Measurements from ENCODE around the gene CFHR5.
"Not testable (repeated sequence)": the region's sequence is repeated elsewhere in the genome, so short reads cannot be mapped to it uniquely, and the experiment has no call there.

The CFHR5 gene

GRCh38 chr1:197017558-197018146 lies 40.3 kb downstream of the CFHR5 start:
- Histone ChIP-seq H3K9me3 (ENCODE audit: severe bottlenecking) (no peaks in the 10 kb centered on the region), H3K4me1 (ENCODE audit: insufficient read depth, poor library complexity, severe bottlenecking) (no peaks in the 10 kb centered on the region), H3K36me3 (ENCODE audit: low read depth) (no peaks in the 10 kb centered on the region), H3K27me3 (ENCODE audit: insufficient read depth, poor library complexity, severe bottlenecking) (no peaks in the 10 kb centered on the region), H3K4me3 (ENCODE audit: severe bottlenecking) (no peak overlapping the region), H3K27ac (ENCODE audit: poor library complexity, severe bottlenecking) (no peak overlapping the region)
- ATAC-seq (ENCODE audit: low read depth) (no peak), DNase-seq (ENCODE audit: low spot score) (no peak)
- TF ChIP-seq, protein P1, sequence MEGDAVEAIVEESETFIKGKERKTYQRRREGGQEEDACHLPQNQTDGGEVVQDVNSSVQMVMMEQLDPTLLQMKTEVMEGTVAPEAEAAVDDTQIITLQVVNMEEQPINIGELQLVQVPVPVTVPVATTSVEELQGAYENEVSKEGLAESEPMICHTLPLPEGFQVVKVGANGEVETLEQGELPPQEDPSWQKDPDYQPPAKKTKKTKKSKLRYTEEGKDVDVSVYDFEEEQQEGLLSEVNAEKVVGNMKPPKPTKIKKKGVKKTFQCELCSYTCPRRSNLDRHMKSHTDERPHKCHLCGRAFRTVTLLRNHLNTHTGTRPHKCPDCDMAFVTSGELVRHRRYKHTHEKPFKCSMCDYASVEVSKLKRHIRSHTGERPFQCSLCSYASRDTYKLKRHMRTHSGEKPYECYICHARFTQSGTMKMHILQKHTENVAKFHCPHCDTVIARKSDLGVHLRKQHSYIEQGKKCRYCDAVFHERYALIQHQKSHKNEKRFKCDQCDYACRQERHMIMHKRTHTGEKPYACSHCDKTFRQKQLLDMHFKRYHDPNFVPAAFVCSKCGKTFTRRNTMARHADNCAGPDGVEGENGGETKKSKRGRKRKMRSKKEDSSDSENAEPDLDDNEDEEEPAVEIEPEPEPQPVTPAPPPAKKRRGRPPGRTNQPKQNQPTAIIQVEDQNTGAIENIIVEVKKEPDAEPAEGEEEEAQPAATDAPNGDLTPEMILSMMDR (IDR thresholded peaks at IDR 0.05; ENCODE audit: poor library complexity, severe bottlenecking), result no peak

GRCh38 chr1:197021716-197022115 lies 44.4 kb downstream of the CFHR5 start:
- ATAC-seq (ENCODE audit: low read depth) (no peak), DNase-seq (ENCODE audit: low spot score) (no peak)
- TF ChIP-seq, protein P1 (IDR thresholded peaks at IDR 0.05; ENCODE audit: poor library complexity, severe bottlenecking), result no peak
- no peaks in the 10 kb centered on the region for H3K4me1 ChIP-seq (ENCODE audit: insufficient read depth, poor library complexity, severe bottlenecking)
- no peaks in the 10 kb centered on the region for H3K9me3 ChIP-seq (ENCODE audit: severe bottlenecking)
- no peaks in the 10 kb centered on the region for H3K27me3 ChIP-seq (ENCODE audit: insufficient read depth, poor library complexity, severe bottlenecking)
- H3K36me3 ChIP-seq (ENCODE audit: low read depth), result no peaks in the 10 kb centered on the region
- no peak overlapping the region for H3K4me3 ChIP-seq (ENCODE audit: severe bottlenecking)
- H3K27ac ChIP-seq (ENCODE audit: poor library complexity, severe bottlenecking), result no peak overlapping the region

DNA sequence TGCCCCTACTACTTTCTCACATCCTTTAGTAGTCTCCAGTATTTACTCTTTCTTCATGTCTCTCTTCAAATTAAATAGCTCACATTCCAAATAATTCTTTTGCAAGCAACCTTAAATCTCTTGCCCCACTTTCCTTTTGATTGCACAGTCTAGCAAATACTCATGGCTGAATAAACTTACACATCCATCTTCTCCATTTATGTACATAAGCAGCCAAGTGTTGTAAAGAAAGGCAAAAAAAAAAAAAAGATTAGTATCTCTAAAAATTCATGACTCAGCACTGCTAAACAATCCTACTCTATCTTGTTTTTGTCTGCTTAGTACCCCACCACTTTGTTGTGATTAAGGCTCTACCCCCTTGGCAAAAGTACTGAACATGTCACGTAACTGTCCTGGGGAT lies 47.1 kb downstream of the CFHR5 start:
- Histone ChIP-seq H3K27me3 (ENCODE audit: insufficient read depth, poor library complexity, severe bottlenecking) (no peaks in the 10 kb centered on the region), H3K4me3 (ENCODE audit: severe bottlenecking) (no peak overlapping the region), H3K36me3 (ENCODE audit: low read depth) (no peaks in the 10 kb centered on the region), H3K4me1 (ENCODE audit: insufficient read depth, poor library complexity, severe bottlenecking) (no peaks in the 10 kb centered on the region), H3K9me3 (ENCODE audit: severe bottlenecking) (no peaks in the 10 kb centered on the region), H3K27ac (ENCODE audit: poor library complexity, severe bottlenecking) (no peak overlapping the region)
- TF ChIP-seq, protein P1 (IDR thresholded peaks at IDR 0.05; ENCODE audit: poor library complexity, severe bottlenecking), result no peak
- ATAC-seq (ENCODE audit: low read depth) (no peak), DNase-seq (ENCODE audit: low spot score) (no peak)

DNA sequence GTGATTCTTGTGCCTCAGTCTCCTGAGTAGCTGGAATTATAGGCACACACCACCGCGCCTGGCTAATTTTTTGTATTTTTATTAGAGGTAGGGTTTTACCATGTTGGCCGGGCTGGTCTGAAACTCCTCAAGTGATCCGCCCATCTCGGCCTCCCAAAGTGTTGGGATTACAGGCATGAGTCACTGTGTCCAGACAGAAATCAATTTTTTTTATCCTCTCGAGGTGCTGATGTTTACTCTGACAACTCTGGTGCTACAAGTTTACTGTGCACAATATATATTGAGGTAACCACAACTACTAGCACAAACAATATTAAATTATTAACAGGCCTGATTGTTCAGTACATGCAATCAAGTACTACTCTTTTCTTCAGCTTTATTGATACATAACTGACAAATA lies 50.0 kb downstream of the CFHR5 start:
- Histone ChIP-seq H3K27ac (ENCODE audit: poor library complexity, severe bottlenecking) (no peak overlapping the region), H3K4me3 (ENCODE audit: severe bottlenecking) (no peak overlapping the region), H3K27me3 (ENCODE audit: insufficient read depth, poor library complexity, severe bottlenecking) (no peaks in the 10 kb centered on the region), H3K9me3 (ENCODE audit: severe bottlenecking) (no peaks in the 10 kb centered on the region), H3K4me1 (ENCODE audit: insufficient read depth, poor library complexity, severe bottlenecking) (peaks cover 3% of the 10 kb centered on the region), H3K36me3 (ENCODE audit: low read depth) (no peaks in the 10 kb centered on the region)
- TF ChIP-seq, protein P1 (IDR thresholded peaks at IDR 0.05; ENCODE audit: poor library complexity, severe bottlenecking), result no peak
- ATAC-seq (ENCODE audit: low read depth), result peak; percentile 64
- no peak for DNase-seq (ENCODE audit: low spot score)

DNA sequence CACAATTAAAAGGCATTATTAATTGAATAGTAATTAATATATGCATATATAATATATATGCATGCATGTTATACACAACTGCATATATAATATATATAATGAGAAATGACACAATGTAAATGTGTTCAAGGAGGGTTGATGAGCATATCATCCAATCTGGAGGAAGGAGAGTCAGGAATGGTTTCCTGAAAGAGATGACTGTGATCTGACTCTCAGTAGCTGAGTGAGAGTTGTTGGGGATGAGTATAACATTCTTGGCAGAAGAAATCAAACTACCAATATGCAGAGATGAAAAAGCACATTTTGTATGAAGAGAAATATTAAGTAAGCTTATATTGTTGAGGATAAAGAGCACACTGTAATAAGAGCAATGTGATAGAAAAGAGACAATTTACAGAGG lies 52.4 kb downstream of the CFHR5 start:
- Histone ChIP-seq H3K27me3 (ENCODE audit: insufficient read depth, poor library complexity, severe bottlenecking) (no peaks in the 10 kb centered on the region), H3K4me1 (ENCODE audit: insufficient read depth, poor library complexity, severe bottlenecking) (peaks cover 8% of the 10 kb centered on the region), H3K4me3 (ENCODE audit: severe bottlenecking) (no peak overlapping the region), H3K27ac (ENCODE audit: poor library complexity, severe bottlenecking) (no peak overlapping the region), H3K36me3 (ENCODE audit: low read depth) (no peaks in the 10 kb centered on the region), H3K9me3 (ENCODE audit: severe bottlenecking) (no peaks in the 10 kb centered on the region)
- ATAC-seq (ENCODE audit: low read depth) (no peak), DNase-seq (ENCODE audit: low spot score) (no peak)
- TF ChIP-seq, protein P1 (IDR thresholded peaks at IDR 0.05; ENCODE audit: poor library complexity, severe bottlenecking), result no peak

GRCh38 chr1:197034631-197035339 lies 57.4 kb downstream of the CFHR5 start:
- DNase-seq (ENCODE audit: low spot score); H3K4me3 ChIP-seq (ENCODE audit: severe bottlenecking); H3K9me3 ChIP-seq (ENCODE audit: severe bottlenecking); H3K4me1 ChIP-seq (ENCODE audit: insufficient read depth, poor library complexity, severe bottlenecking); H3K27me3 ChIP-seq (ENCODE audit: insufficient read depth, poor library complexity, severe bottlenecking); H3K36me3 ChIP-seq (ENCODE audit: low read depth): not testable (repeated sequence)
- H3K27ac ChIP-seq (ENCODE audit: poor library complexity, severe bottlenecking), result peak overlapping the region; percentile 14
- ATAC-seq (ENCODE audit: low read depth), result peak; percentile 88

All from RWPE2 (cell line).